Transverse colon (tissue), 4 donors: ENCODE results near the gene SLC49A3. TPM values are rescaled to one million over a fixed set of nuclear protein-coding genes. Genes with fewer than 3 reads are reported as not detected.
"Not testable (repeated sequence)": the region's sequence is repeated elsewhere in the genome, so short reads cannot be mapped to it uniquely, and the experiment has no call there.

Experiments
- DNase-seq: peaks from one replicate; pipeline ENCODE4 v3.0.0-alpha.2; 2019
- H3K27ac ChIP-seq, 4 donors: fragments of 200-600 bp; sonication (generic); 2 replicates each; pipeline ENCODE4 v1.5.1; 2016 to 2018; ENCODE audit warnings: inconsistent platforms in 4 of 4
- H3K27me3 ChIP-seq: fragments of 200-600 bp; sonication (generic); 2 replicates; pipeline ENCODE4 v1.5.1; 2017; ENCODE audit warnings: inconsistent platforms
- H3K36me3 ChIP-seq, 4 donors: fragments of 200-600 bp; sonication (generic); 2 replicates each; pipeline ENCODE4 v1.5.1; 2017 to 2019; ENCODE audit warnings: inconsistent platforms in 4 of 4
- H3K4me1 ChIP-seq, 4 donors: fragments of 200-600 bp; sonication (generic); 2 replicates each; pipeline ENCODE4 v1.5.1; 2017 to 2020; ENCODE audit warnings: inconsistent platforms in 4 of 4
- H3K4me3 ChIP-seq, 4 donors: fragments of 200-600 bp; sonication (generic); 1 replicate in 1 of 4; 2 replicates in 3 of 4; pipeline versions ENCODE4 v1.5.1 to v1.6.1; 2017 to 2019; ENCODE audit warnings: inconsistent platforms in 4 of 4
- H3K9me3 ChIP-seq, 2 donors: fragments of 200-600 bp; sonication (generic); 2 replicates each; pipeline ENCODE4 v1.5.1; 2017 to 2019; ENCODE audit warnings: inconsistent platforms in 2 of 2
- EP300 ChIP-seq: sonication (generic); formaldehyde crosslinking; IDR thresholded peaks from one replicate; pipeline ENCODE4 v1.6.1; 2017; ENCODE audit warnings: antibody characterized with exemption, low read depth
- POLR2A ChIP-seq: fragments of 450-650 bp; IDR thresholded peaks from one replicate; pipeline ENCODE4 v1.6.1; 2016; ENCODE audit warnings: antibody characterized with exemption, mild to moderate bottlenecking, moderate library complexity
- POLR2AphosphoS5 ChIP-seq, 3 donors: sonication (generic); formaldehyde crosslinking; IDR thresholded peaks; one replicate each; pipeline ENCODE4 v1.6.1; 2016; ENCODE audit warnings: antibody characterized with exemption in 3 of 3
- WGBS, 2 donors: methylation state at CpG; one replicate each; pipeline ENCODE4 v1.1.5; 2018; ENCODE audit warnings: low coverage in 1 of 2; 5-methylcytosine and 5-hydroxymethylcytosine counted together
- in situ Hi-C, 4 donors: fragments of 200-750 bp; cut with MboI; loops; one replicate each; pipeline versions ENCODE4 v1.15.0 to v1.15.1; 2017; ENCODE audit warnings: low sequenced_read_pairs in 3 of 4, low pct_ligation_motif_present in 1 of 4, low pct_unique_long_range_greater_than_20kb in 1 of 4
- intact Hi-C: fragments of 100-400 bp; cut with DNase I; formaldehyde crosslinking; loops from one replicate; pipeline ENCODE4 v1.15.1; 2023; ENCODE audit warnings: low total_unique reads
- total RNA-seq, 4 donors: library from RNA; depleted of rRNA; stranded (reverse); fragments of >200 nt; gene quantifications; one replicate each; pipeline ENCODE4 v1.1.0, GENCODE V29; 2016
- TF ChIP-seq, protein P1 (sequence below), 5 experiments: fragments of 200-600 bp in 3 of 5; fragments of 450-650 bp in 2 of 5; sonication (generic) in 3 of 5; IDR thresholded peaks; 1 replicate in 2 of 5; 2 replicates in 3 of 5; pipeline ENCODE4 v1.5.1; 2016 to 2017; ENCODE audit warnings: antibody characterized with exemption in 5 of 5, inconsistent platforms in 3 of 5, mild to moderate bottlenecking in 2 of 5, moderate library complexity in 1 of 5

The SLC49A3 gene
- total RNA-seq, 4 donors from 2014 or later = 1.2 to 17.6 (median 9.2) TPM

- intact Hi-C loops (no loop called here), in situ Hi-C loops (no loop called here)
- no peak for TF ChIP-seq POLR2AphosphoS5 (IDR thresholded peaks at IDR 0.05)
- no peak for TF ChIP-seq EP300
- TF ChIP-seq, protein P1, sequence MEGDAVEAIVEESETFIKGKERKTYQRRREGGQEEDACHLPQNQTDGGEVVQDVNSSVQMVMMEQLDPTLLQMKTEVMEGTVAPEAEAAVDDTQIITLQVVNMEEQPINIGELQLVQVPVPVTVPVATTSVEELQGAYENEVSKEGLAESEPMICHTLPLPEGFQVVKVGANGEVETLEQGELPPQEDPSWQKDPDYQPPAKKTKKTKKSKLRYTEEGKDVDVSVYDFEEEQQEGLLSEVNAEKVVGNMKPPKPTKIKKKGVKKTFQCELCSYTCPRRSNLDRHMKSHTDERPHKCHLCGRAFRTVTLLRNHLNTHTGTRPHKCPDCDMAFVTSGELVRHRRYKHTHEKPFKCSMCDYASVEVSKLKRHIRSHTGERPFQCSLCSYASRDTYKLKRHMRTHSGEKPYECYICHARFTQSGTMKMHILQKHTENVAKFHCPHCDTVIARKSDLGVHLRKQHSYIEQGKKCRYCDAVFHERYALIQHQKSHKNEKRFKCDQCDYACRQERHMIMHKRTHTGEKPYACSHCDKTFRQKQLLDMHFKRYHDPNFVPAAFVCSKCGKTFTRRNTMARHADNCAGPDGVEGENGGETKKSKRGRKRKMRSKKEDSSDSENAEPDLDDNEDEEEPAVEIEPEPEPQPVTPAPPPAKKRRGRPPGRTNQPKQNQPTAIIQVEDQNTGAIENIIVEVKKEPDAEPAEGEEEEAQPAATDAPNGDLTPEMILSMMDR (IDR thresholded peaks at IDR 0.05) = no peak
- no peak for TF ChIP-seq POLR2A
- H3K27ac ChIP-seq = no peak overlapping the region
- peaks cover 0 to 40% (median 19%) of the 10 kb centered on the region in 4 donors for H3K36me3 ChIP-seq
- H3K4me1 ChIP-seq = peaks cover 0 to 9% (median 0%) of the 10 kb centered on the region in 4 donors
- 95 to 100% methylated on average over 5 to 9 of the region's 9 CpGs for WGBS, 2 donors
- H3K27me3 ChIP-seq = no peaks in the 10 kb centered on the region
- H3K4me3 ChIP-seq = no peak overlapping the region
- H3K9me3 ChIP-seq = no peaks in the 10 kb centered on the region
- no peak for DNase-seq
Measured at GRCh38 chr4:734075-734474, 45.1 kb upstream of the SLC49A3 start.

- Histone ChIP-seq H3K9me3 (no peaks in the 10 kb centered on the region), H3K4me3 (no peak overlapping the region), H3K27me3 (no peaks in the 10 kb centered on the region), H3K27ac (no peak overlapping the region), H3K36me3 (peaks cover 0 to 40% (median 19%) of the 10 kb centered on the region in 4 donors), H3K4me1 (peaks cover 0 to 4% (median 0%) of the 10 kb centered on the region in 4 donors)
- no peak for DNase-seq
- no peak for TF ChIP-seq POLR2A
- no peak for TF ChIP-seq EP300
- TF ChIP-seq POLR2AphosphoS5 (IDR thresholded peaks at IDR 0.05) = no peak
- TF ChIP-seq, protein P1 (IDR thresholded peaks at IDR 0.05) = no peak
- in situ Hi-C loops = no loop called here
- intact Hi-C loops = no loop called here
- WGBS, 2 donors = 91% methylated on average over 18 of the region's 18 CpGs; no CpG with 5 or more reads in 1 of the 2 donors
Measured at GRCh38 chr4:733631-733980, 44.7 kb upstream of the SLC49A3 start.

DNA sequence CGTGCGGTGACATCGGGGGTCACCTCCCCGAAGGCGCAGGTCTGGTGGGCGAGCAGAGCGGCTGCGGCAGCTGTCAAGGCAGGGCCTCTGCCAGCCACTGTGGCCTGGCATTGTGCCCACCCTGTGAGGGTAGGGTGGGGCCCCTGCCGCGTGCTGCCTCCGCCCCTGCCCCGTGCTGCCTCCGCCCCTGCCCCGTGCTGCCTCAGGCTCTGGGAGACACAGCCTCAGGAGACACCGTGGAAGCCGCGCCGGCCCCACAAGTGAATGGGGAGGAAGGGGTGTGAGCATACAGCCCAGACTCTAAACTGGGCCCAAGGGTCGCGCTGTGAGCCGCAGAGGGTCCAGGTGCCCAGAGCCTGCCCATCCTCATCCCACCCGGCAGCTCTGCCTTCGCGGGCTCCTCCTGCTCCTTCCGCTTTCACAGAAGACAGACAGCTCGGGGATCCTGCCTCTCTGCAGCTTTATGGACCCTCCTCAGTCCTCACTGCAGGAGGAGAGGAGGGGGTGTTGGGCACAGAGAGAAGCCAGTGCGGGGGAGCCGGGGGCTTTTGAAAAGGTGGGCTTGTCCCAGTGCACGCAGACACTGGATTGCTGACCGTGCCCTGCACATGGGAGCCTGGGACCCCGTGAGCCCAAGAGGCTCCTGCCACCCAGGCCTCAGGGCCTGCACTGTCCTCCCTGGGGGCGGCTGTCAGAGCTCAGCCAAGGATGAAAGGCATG is 44.1 kb upstream of the SLC49A3 start:
- TF ChIP-seq, protein P1 (IDR thresholded peaks at IDR 0.05) = no peak
- no peak for TF ChIP-seq EP300
- TF ChIP-seq POLR2A = no peak
- no peak for TF ChIP-seq POLR2AphosphoS5 (IDR thresholded peaks at IDR 0.05)
- H3K9me3 ChIP-seq = no peaks in the 10 kb centered on the region
- DNase-seq = no peak
- no peaks in the 10 kb centered on the region for H3K27me3 ChIP-seq
- intact Hi-C loops = no loop called here
- in situ Hi-C loops = no loop called here
- no peak overlapping the region for H3K4me3 ChIP-seq
- H3K4me1 ChIP-seq = no peaks in the 10 kb centered on the region
- whole genome bisulfite sequencing, 2 donors = 83% methylated on average over 32 of the region's 32 CpGs; no CpG with 5 or more reads in 1 of the 2 donors
- no peak overlapping the region for H3K27ac ChIP-seq
- peaks cover 0 to 40% (median 19%) of the 10 kb centered on the region in 4 donors for H3K36me3 ChIP-seq

DNA sequence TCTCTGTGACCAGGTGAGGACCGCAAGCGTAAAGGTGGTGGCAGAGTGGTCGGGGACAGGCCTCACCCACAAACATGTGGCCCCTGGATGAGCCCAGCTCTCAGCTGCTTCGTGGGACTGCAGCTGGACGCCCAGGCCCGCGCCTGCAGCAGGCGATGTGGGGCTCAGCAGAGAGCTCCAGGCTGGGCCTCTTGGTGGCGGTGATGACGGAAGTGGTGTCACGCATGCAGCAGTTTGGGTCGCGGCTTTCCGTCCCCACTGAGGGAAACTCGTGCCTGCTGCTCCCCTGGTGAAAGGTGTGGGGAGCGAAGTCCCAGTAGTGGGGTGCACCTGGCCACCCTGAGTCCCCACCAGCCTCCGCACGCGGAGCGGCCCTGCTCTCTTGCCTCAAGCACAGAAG is 43.5 kb upstream of the SLC49A3 start:
- DNase-seq = no peak
- no peaks in the 10 kb centered on the region for H3K27me3 ChIP-seq
- 94% methylated on average over 20 of the region's 20 CpGs; no CpG with 5 or more reads in 1 of the 2 donors for WGBS, 2 donors
- in situ Hi-C loops = no loop called here
- intact Hi-C loops = no loop called here
- TF ChIP-seq POLR2A = no peak
- TF ChIP-seq, protein P1 (IDR thresholded peaks at IDR 0.05) = no peak
- no peak for TF ChIP-seq EP300
- TF ChIP-seq POLR2AphosphoS5 (IDR thresholded peaks at IDR 0.05) = no peak
- peaks cover 0 to 2% (median 0%) of the 10 kb centered on the region in 4 donors for H3K4me1 ChIP-seq
- no peak overlapping the region for H3K4me3 ChIP-seq
- no peaks in the 10 kb centered on the region for H3K9me3 ChIP-seq
- no peak overlapping the region for H3K27ac ChIP-seq
- H3K36me3 ChIP-seq = peaks cover 0 to 40% (median 17%) of the 10 kb centered on the region in 4 donors

DNA sequence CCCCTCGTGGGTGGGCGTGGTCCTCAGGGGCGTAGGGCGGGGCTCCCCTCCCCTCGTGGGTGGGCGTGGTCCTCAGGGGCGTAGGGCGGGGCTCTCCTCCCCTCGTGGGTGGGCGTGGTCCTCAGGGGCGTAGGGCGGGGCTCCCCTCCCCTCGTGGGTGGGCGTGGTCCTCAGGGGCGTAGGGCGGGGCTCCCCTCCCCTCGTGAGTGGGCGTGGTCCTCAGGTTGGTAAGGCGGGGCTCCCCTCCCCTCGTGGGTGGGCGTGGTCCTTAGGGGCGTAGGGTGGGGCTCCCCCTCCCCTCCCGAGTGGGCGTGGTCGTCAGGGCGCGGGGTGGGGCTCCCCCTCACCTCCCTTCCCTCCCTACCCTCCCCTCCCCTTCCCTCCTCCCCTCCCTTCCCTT is 43.0 kb upstream of the SLC49A3 start:
- DNase-seq, H3K4me3 ChIP-seq, H3K27me3 ChIP-seq, in situ Hi-C loops, intact Hi-C loops, H3K9me3 ChIP-seq, H3K4me1 ChIP-seq, H3K27ac ChIP-seq: not testable (repeated sequence)
- H3K36me3 ChIP-seq = peaks cover 0 to 40% (median 16%) of the 10 kb centered on the region in 4 donors
- whole genome bisulfite sequencing, 2 donors = 43% methylated on average over 7 of the region's 27 CpGs; no CpG with 5 or more reads in 1 of the 2 donors

- DNase-seq, intact Hi-C loops, H3K27ac ChIP-seq, in situ Hi-C loops, H3K27me3 ChIP-seq, H3K9me3 ChIP-seq, H3K4me3 ChIP-seq: not testable (repeated sequence)
- Histone ChIP-seq H3K36me3 (peaks cover 0 to 40% (median 16%) of the 10 kb centered on the region in 4 donors), H3K4me1 (peaks cover 0 to 11% (median 4%) of the 10 kb centered on the region in 4 donors)
- WGBS, 2 donors = 93% methylated on average over 11 to 36 of the region's 68 CpGs
Measured at GRCh38 chr4:730946-731904, 42.3 kb upstream of the SLC49A3 start.
